Measurements from ENCODE around the gene C1orf74. TPM values are rescaled to one million over a fixed set of nuclear protein-coding genes. Genes with fewer than 3 reads are reported as not detected.

C1orf74 gene
- total RNA-seq, 1 experiment from 2014 or later: 4.6 TPM

GRCh38 chr1:209751627-209752231 lies 32.6 kb downstream of the C1orf74 start:
- no peak overlapping the region for H3K4me3 Mint-ChIP-seq

GRCh38 chr1:209749670-209750323 lies 34.6 kb downstream of the C1orf74 start:
- ATAC-seq (no peak), DNase-seq (ENCODE audit: low spot score) (no peak)
- Mint-ChIP-seq H3K4me3 (no peak overlapping the region), H3K27ac (no peak overlapping the region), H3K9me3 (no peaks in the 10 kb centered on the region), H3K27me3 (ENCODE audit: low read depth) (peaks cover 21% of the 10 kb centered on the region), H3K36me3 (no peaks in the 10 kb centered on the region), H3K4me1 (peaks cover 10% of the 10 kb centered on the region)
- POLR2A ChIA-PET: no interaction called here
- CTCF ChIA-PET: interaction anchor here (1.8 kb wide), 1 partner anchor 119 kb away, joined by 12 read pairs; no protein-coding TSS in a partner anchor
- TF ChIP-seq ETV6 (CRISPR knock-in tag; IDR thresholded peaks at IDR 0.05) (no peak), E2F4 (CRISPR knock-in tag; IDR thresholded peaks at IDR 0.05; ENCODE audit: borderline replicate concordance, low read depth) (no peak), ZNF512 (CRISPR knock-in tag; IDR thresholded peaks at IDR 0.05; ENCODE audit: borderline replicate concordance) (no peak), ZNF138 (CRISPR knock-in tag; conservative IDR thresholded peaks at IDR 0.05) (no peak), MXD4 (CRISPR knock-in tag; IDR thresholded peaks at IDR 0.05; ENCODE audit: borderline replicate concordance) (no peak), ZBTB43 (CRISPR knock-in tag; IDR thresholded peaks at IDR 0.05) (no peak)

More at GRCh38 chr1:209751627-209752231, 32.6 kb downstream of the C1orf74 start:
- H3K36me3 Mint-ChIP-seq: no peaks in the 10 kb centered on the region
- no peak for TF ChIP-seq EMX1 (CRISPR knock-in tag; IDR thresholded peaks at IDR 0.05)
- TF ChIP-seq MLX (CRISPR knock-in tag; IDR thresholded peaks at IDR 0.05): no peak
- TF ChIP-seq ATF1 (CRISPR knock-in tag; IDR thresholded peaks at IDR 0.05): no peak
- TF ChIP-seq PREB (CRISPR knock-in tag; IDR thresholded peaks at IDR 0.05; ENCODE audit: borderline replicate concordance): no peak
- H3K27ac Mint-ChIP-seq: no peak overlapping the region
- peaks cover 10% of the 10 kb centered on the region for H3K4me1 Mint-ChIP-seq
- H3K27me3 Mint-ChIP-seq (ENCODE audit: low read depth): peaks cover 12% of the 10 kb centered on the region
- ChIA-PET CTCF (interaction anchor here (1.7 kb wide), 1 partner anchor 175 kb away, joined by 5 read pairs; no protein-coding TSS in a partner anchor), POLR2A (no interaction called here)
- H3K9me3 Mint-ChIP-seq: no peaks in the 10 kb centered on the region
- no peak for DNase-seq (ENCODE audit: low spot score)
- no peak for ATAC-seq

GRCh38 chr1:209749205-209749604 lies 35.2 kb downstream of the C1orf74 start:
- H3K36me3 Mint-ChIP-seq: no peaks in the 10 kb centered on the region
- DNase-seq (ENCODE audit: low spot score): no peak
- TF ChIP-seq ERG (CRISPR knock-in tag; IDR thresholded peaks at IDR 0.05) (no peak), PRDM15 (CRISPR knock-in tag; IDR thresholded peaks at IDR 0.05) (no peak), E2F4 (CRISPR knock-in tag; IDR thresholded peaks at IDR 0.05; ENCODE audit: borderline replicate concordance, low read depth) (no peak)

More at GRCh38 chr1:209749205-209749604, 35.2 kb downstream of the C1orf74 start:
- ATAC-seq: no peak
- H3K9me3 Mint-ChIP-seq: no peaks in the 10 kb centered on the region
- no peak overlapping the region for H3K4me3 Mint-ChIP-seq
- H3K4me1 Mint-ChIP-seq: peaks cover 10% of the 10 kb centered on the region
- H3K27me3 Mint-ChIP-seq (ENCODE audit: low read depth): peaks cover 21% of the 10 kb centered on the region
- ChIA-PET POLR2A (no interaction called here), CTCF (interaction anchor here (1.0 to 2.1 kb wide), 13 partner anchors 8 to 597 kb away, joined by 3 to 15 read pairs (median 7); partner anchors contain the start of genes G0S2 and IRF6)
- H3K27ac Mint-ChIP-seq: no peak overlapping the region

All from WTC11 (cell line).